ENCODE data around the gene MEPCE. TPM values are rescaled to one million over a fixed set of nuclear protein-coding genes. Genes with fewer than 3 reads are reported as not detected.

Gene MEPCE
- total and polyA plus RNA-seq, 2 of the 8 experiments (the other 6 are each of a cell fraction or from before 2014, with no cell fraction given) = 22.8 to 48.8 TPM

DNA sequence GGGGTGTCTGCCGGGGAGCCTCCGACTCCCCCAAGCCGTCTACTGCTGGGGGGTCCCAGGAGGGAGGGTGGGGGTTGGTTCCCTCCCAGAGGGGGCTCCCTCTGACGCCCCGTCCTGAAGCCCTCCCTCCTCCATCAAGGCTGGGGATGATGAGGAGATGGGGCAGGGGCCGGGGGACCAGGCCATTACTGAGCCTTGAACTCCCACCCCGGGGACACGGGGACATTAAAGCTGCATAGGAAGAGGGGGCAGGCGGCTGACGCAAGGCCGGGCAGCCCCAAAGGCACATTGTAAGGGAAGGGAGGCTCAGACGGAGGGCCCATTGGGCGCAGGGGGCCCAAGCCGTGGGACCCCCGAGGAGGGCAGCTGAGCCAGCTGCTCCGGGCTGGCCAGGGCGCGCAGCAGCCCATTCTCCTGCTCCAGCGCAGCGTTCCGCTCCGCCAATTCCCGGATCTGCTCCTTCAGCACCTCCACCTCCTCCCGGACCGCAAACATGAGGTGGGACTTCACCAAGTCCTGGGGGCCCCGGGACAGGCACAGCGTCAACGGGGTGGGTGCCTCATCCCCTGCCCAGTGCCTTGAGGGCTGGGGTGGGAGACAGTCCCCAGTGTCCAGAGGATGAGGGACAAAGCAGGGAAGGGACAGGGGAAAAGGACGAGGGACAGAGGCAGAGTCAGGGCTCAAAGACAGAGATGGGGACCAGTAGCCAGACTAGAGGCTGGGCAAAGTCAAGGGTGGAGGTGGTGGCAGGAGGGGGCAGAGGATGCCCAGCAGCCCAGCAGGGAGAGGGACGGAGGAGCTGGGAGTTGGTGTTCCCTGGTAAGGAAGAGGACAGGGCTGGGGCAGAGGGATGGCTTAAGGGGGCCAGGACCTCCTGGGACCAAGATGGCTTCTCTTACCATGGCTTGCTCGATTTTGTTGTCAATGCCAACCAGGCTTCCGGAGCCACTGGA is 37.3 kb downstream of the MEPCE start:
- DNase-seq (ENCODE audit: low read depth in 1 of 2, low spot score in 2 of 2) (no peak), FAIRE-seq (no peak)
- POLR2A ChIA-PET (ENCODE audit: partially characterized antibody) = interaction anchor here (0.9 to 1.1 kb wide), 2 partner anchors 33 to 39 kb away, joined by 3 read pairs; partner anchors contain the start of gene ZCWPW1
- TF ChIP-seq YY1 (IDR thresholded peaks at IDR 0.05; ENCODE audit: low read depth, low read length) = no peak

More for the DNA sequence above, 37.3 kb downstream of the MEPCE start:
- Histone ChIP-seq H3K9ac (replicated peaks in 1 of 4; ENCODE audit: extremely low read depth in 1 of 4, low read depth in 3 of 4, low read length in 3 of 4) (no peak overlapping the region), H2BK20ac (ENCODE audit: low read length) (no peak overlapping the region), H2AK5ac (ENCODE audit: low read depth, low read length) (no peak overlapping the region), H3K4me3 (ENCODE audit: extremely low read depth in 1 of 4, insufficient read depth in 2 of 4, low read depth in 3 of 4, low read length in 4 of 4) (no peak overlapping the region), H3K36me3 (ENCODE audit: control insufficient read depth in 2 of 4, insufficient read depth in 4 of 4, low read length in 3 of 4) (no peaks in the 10 kb centered on the region), H3K27ac (ENCODE audit: low read depth, low read length) (no peak overlapping the region; the same call in 1 of the 2 replicates), H3K79me1 (ENCODE audit: low read depth, low read length) (no peaks in the 10 kb centered on the region), H2BK5ac (ENCODE audit: low read depth, low read length) (no peak overlapping the region), H3K27me3 (replicated peaks in 1 of 4; ENCODE audit: control insufficient read depth in 3 of 4, extremely low read depth in 1 of 4, insufficient read depth in 3 of 4, low read length in 3 of 4) (no peaks in the 10 kb centered on the region), H4K20me1 (replicated peaks in 1 of 2; ENCODE audit: control insufficient read depth in 1 of 2, insufficient read depth in 2 of 2, low read length in 2 of 2) (no peaks in the 10 kb centered on the region), H3K18ac (ENCODE audit: extremely low read depth, low read length) (no peak overlapping the region; the same call in 1 of the 2 replicates), H4K8ac (ENCODE audit: extremely low read depth, insufficient read depth, low read length) (no peak overlapping the region), H2BK12ac (ENCODE audit: low read depth, low read length) (no peak overlapping the region), H3K23me2 (ENCODE audit: low read depth, low read length) (no peaks in the 10 kb centered on the region), H4K91ac (replicated peaks; ENCODE audit: insufficient read length, low read length) (no peak overlapping the region), H3K4me2 (ENCODE audit: insufficient read depth in 1 of 2, low read depth in 2 of 2, low read length in 2 of 2) (no peak overlapping the region), H3K4ac (replicated peaks; ENCODE audit: insufficient read length, low read depth, low read length) (no peak overlapping the region), H2AFZ (ENCODE audit: low read length) (no peak overlapping the region), H3K14ac (ENCODE audit: insufficient read length) (no peak overlapping the region), H3K4me1 (replicated peaks in 1 of 4; ENCODE audit: control insufficient read depth in 3 of 4, insufficient read depth in 4 of 4, low read length in 3 of 4) (peaks cover 0 to 6% (median 1%) of the 10 kb centered on the region in 4 experiments; a peak in 6 of 7 replicates), H2BK15ac (ENCODE audit: low read length) (no peak overlapping the region), H4K5ac (ENCODE audit: insufficient read length, low read depth, low read length) (no peak overlapping the region), H3K56ac (replicated peaks; ENCODE audit: insufficient read length, low read depth, low read length) (no peak overlapping the region), H3K9me3 (ENCODE audit: insufficient read depth in 2 of 2, low read depth in 1 of 2, low read length in 1 of 2) (no peaks in the 10 kb centered on the region), H2BK120ac (replicated peaks; ENCODE audit: low read depth, low read length) (no peak overlapping the region), H3K79me2 (ENCODE audit: control insufficient read depth in 1 of 2, insufficient read depth in 2 of 2, low read length in 2 of 2) (no peaks in the 10 kb centered on the region), H3K23ac (ENCODE audit: insufficient read length) (no peak overlapping the region)
- CTCF ChIA-PET (ENCODE audit: partially characterized antibody) = interaction anchor here (0.9 to 12.4 kb wide), 7 partner anchors 11 to 142 kb away, joined by 3 to 152 read pairs (median 6); partner anchors contain the start of genes NYAP1 and TSC22D4
- 92% methylated on average over 19 of the region's 32 CpGs; no CpG with 5 or more reads in 1 of the 2 experiments for WGBS, 2 experiments (ENCODE audit: extremely low coverage in 1 of 2, insufficient coverage in 1 of 2, insufficient read length in 1 of 2, insufficient replicate concordance in 2 of 2, low coverage in 1 of 2, low lambda C conversion rate in 2 of 2, missing lambda C conversion rate in 1 of 2)

Measured in H1 (cell line).